HepG2 (cell line): ENCODE results near the gene CCDC170. TPM values are rescaled to one million over a fixed set of nuclear protein-coding genes. Genes with fewer than 3 reads are reported as not detected.

Source experiments
- CENPBD1 ChIP-seq: sonication (generic); formaldehyde crosslinking; IDR thresholded peaks from 2 replicates; pipeline ENCODE4 v1.8.0; 2022; ENCODE audit warnings: missing genetic modification reagents, low read depth, mild to moderate bottlenecking, borderline replicate concordance
- IRX3 ChIP-seq: sonication (generic); formaldehyde crosslinking; IDR thresholded peaks from 2 replicates; pipeline ENCODE4 v1.8.1; 2023; ENCODE audit warnings: mild to moderate bottlenecking, low read depth, missing genetic modification reagents, borderline replicate concordance
- MYNN ChIP-seq: sonication (generic); formaldehyde crosslinking; IDR thresholded peaks from 2 replicates; pipeline ENCODE4 v1.4.0; 2020; ENCODE audit warnings: mild to moderate bottlenecking, low read depth, missing genetic modification reagents
- NCOA1 ChIP-seq: sonication (generic); formaldehyde crosslinking; IDR thresholded peaks from 2 replicates; pipeline ENCODE4 v1.9.0; 2021; ENCODE audit warnings: missing genetic modification reagents
- RARG ChIP-seq: sonication (generic); formaldehyde crosslinking; IDR thresholded peaks from 2 replicates; pipeline ENCODE4 v1.4.0; 2020; ENCODE audit warnings: low read depth, mild to moderate bottlenecking, missing genetic modification reagents
- SMARCE1 ChIP-seq: fragments of 450-650 bp; IDR thresholded peaks from 2 replicates; pipeline ENCODE4 v1.6.1; 2017; ENCODE audit warnings: borderline replicate concordance
- ZBTB20 ChIP-seq: sonication (generic); formaldehyde crosslinking; IDR thresholded peaks from 2 replicates; pipeline ENCODE4 v1.8.1; 2023; ENCODE audit warnings: missing genetic modification reagents, low read depth, mild to moderate bottlenecking, borderline replicate concordance
- ZSCAN5A ChIP-seq: sonication (generic); formaldehyde crosslinking; IDR thresholded peaks from 2 replicates; pipeline ENCODE4 v1.8.0; 2022; ENCODE audit warnings: mild to moderate bottlenecking, missing genetic modification reagents, borderline replicate concordance
- polyA plus RNA-seq, 8 experiments: library from polyadenylated mRNA; depleted of rRNA in 3 of 8; stranded (reverse) in 7 of 8; unstranded in 1 of 8; fragments of >200 nt; fragmentation: Illumina TruSeq in 4 of 8; extraction: Trizol in 4 of 8; gene quantifications; 2 replicates each; pipeline versions ENCODE4 v1.2.1 to v1.2.3, GENCODE V29; 2011 to 2016; ENCODE audit warnings: low read depth in 4 of 8, missing spikeins in 1 of 8, mixed read lengths in 1 of 8; ENCODE audit not compliant: insufficient read depth in 1 of 8
- total RNA-seq, 5 experiments: library from RNA; depleted of rRNA; stranded (reverse); fragments of >200 nt; fragmentation: Illumina TruSeq; extraction: Trizol; gene quantifications; 2 replicates each; pipeline ENCODE4 v1.2.3, GENCODE V29; 2016; ENCODE audit warnings: low read depth in 1 of 5
- TF ChIP-seq, protein P1 (sequence below): sonication (generic); formaldehyde crosslinking; conservative IDR thresholded peaks from 2 replicates; pipeline ENCODE4 v1.8.0; 2022; ENCODE audit warnings: missing genetic modification reagents

CCDC170 gene
- total and polyA plus RNA-seq, 2 of the 13 experiments (the other 11 are each of a cell fraction or from before 2014, with no cell fraction given), result 0.90 to 5.1 TPM

GRCh38 chr6:151494235-151494935, 568 bp downstream of the CCDC170 start (continued):
- TF ChIP-seq, protein P1, sequence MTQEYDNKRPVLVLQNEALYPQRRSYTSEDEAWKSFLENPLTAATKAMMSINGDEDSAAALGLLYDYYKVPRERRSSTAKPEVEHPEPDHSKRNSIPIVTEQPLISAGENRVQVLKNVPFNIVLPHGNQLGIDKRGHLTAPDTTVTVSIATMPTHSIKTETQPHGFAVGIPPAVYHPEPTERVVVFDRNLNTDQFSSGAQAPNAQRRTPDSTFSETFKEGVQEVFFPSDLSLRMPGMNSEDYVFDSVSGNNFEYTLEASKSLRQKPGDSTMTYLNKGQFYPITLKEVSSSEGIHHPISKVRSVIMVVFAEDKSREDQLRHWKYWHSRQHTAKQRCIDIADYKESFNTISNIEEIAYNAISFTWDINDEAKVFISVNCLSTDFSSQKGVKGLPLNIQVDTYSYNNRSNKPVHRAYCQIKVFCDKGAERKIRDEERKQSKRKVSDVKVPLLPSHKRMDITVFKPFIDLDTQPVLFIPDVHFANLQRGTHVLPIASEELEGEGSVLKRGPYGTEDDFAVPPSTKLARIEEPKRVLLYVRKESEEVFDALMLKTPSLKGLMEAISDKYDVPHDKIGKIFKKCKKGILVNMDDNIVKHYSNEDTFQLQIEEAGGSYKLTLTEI, result no peak
- TF ChIP-seq ZSCAN5A (0 out of 2 replicates have a peak, but pooled peaks have one; percentile 33), RARG (CRISPR knock-in tag) (no peak), IRX3 (CRISPR knock-in tag) (no peak), NCOA1 (CRISPR knock-in tag) (peak; percentile 72; the same call in 1 of the 2 replicates), CENPBD1 (CRISPR knock-in tag) (no peak; the same call in 1 of the 2 replicates), SMARCE1 (no peak), MYNN (no peak), ZBTB20 (CRISPR knock-in tag) (no peak)
